ENCODE results near the gene CADM2.

Gene CADM2

GRCh38 chr3:85933326-85933725 lies 974.5 kb downstream of the CADM2 start:
- H3K4me1 ChIP-seq (ENCODE audit: control insufficient read depth, insufficient read depth, low read length), result no peaks in the 10 kb centered on the region
- H3K36me3 ChIP-seq (ENCODE audit: control insufficient read depth in 2 of 2, insufficient read depth in 1 of 2, low read length in 2 of 2), result no peaks in the 10 kb centered on the region
- ChIA-PET CTCF (no interaction called here), POLR2A (no interaction called here)
- TF ChIP-seq KLF1 (tag by site-specific recombination; IDR thresholded peaks at IDR 0.05), result no peak
- TF ChIP-seq ZNF16 (tag by site-specific recombination; IDR thresholded peaks at IDR 0.05; ENCODE audit: low read depth), result no peak
- TF ChIP-seq ZNF266 (tag by site-specific recombination; IDR thresholded peaks at IDR 0.05; ENCODE audit: low read depth), result no peak
- TF ChIP-seq ZNF214 (tag by site-specific recombination; IDR thresholded peaks at IDR 0.05; ENCODE audit: borderline replicate concordance), result no peak
- TF ChIP-seq ZNF335 (tag by site-specific recombination; conservative IDR thresholded peaks at IDR 0.05), result no peak
- no peak for TF ChIP-seq TCF7L2 (IDR thresholded peaks at IDR 0.05; ENCODE audit: borderline replicate concordance, low read depth, low read length)
- no peak for TF ChIP-seq KLF9 (tag by site-specific recombination; IDR thresholded peaks at IDR 0.05; ENCODE audit: low read depth)
- no peak for TF ChIP-seq ZNF660 (tag by site-specific recombination; IDR thresholded peaks at IDR 0.05)
- TF ChIP-seq ZNF202 (tag by site-specific recombination; IDR thresholded peaks at IDR 0.05; ENCODE audit: borderline replicate concordance), result no peak
- TF ChIP-seq, protein P1, sequence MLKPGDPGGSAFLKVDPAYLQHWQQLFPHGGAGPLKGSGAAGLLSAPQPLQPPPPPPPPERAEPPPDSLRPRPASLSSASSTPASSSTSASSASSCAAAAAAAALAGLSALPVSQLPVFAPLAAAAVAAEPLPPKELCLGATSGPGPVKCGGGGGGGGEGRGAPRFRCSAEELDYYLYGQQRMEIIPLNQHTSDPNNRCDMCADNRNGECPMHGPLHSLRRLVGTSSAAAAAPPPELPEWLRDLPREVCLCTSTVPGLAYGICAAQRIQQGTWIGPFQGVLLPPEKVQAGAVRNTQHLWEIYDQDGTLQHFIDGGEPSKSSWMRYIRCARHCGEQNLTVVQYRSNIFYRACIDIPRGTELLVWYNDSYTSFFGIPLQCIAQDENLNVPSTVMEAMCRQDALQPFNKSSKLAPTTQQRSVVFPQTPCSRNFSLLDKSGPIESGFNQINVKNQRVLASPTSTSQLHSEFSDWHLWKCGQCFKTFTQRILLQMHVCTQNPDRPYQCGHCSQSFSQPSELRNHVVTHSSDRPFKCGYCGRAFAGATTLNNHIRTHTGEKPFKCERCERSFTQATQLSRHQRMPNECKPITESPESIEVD (tag by site-specific recombination; IDR thresholded peaks at IDR 0.05), result no peak
- TF ChIP-seq, protein P2, sequence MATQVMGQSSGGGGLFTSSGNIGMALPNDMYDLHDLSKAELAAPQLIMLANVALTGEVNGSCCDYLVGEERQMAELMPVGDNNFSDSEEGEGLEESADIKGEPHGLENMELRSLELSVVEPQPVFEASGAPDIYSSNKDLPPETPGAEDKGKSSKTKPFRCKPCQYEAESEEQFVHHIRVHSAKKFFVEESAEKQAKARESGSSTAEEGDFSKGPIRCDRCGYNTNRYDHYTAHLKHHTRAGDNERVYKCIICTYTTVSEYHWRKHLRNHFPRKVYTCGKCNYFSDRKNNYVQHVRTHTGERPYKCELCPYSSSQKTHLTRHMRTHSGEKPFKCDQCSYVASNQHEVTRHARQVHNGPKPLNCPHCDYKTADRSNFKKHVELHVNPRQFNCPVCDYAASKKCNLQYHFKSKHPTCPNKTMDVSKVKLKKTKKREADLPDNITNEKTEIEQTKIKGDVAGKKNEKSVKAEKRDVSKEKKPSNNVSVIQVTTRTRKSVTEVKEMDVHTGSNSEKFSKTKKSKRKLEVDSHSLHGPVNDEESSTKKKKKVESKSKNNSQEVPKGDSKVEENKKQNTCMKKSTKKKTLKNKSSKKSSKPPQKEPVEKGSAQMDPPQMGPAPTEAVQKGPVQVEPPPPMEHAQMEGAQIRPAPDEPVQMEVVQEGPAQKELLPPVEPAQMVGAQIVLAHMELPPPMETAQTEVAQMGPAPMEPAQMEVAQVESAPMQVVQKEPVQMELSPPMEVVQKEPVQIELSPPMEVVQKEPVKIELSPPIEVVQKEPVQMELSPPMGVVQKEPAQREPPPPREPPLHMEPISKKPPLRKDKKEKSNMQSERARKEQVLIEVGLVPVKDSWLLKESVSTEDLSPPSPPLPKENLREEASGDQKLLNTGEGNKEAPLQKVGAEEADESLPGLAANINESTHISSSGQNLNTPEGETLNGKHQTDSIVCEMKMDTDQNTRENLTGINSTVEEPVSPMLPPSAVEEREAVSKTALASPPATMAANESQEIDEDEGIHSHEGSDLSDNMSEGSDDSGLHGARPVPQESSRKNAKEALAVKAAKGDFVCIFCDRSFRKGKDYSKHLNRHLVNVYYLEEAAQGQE (tag by site-specific recombination; IDR thresholded peaks at IDR 0.05), result no peak
- TF ChIP-seq ZNF24 (tag by site-specific recombination; IDR thresholded peaks at IDR 0.05), result no peak
- H3K4me3 ChIP-seq (ENCODE audit: low read depth, low read length), result no peak overlapping the region
- H3K9me3 ChIP-seq (ENCODE audit: control insufficient read depth, insufficient read depth, low read depth, low read length), result no peaks in the 10 kb centered on the region
- no peak overlapping the region for H3K27ac ChIP-seq (ENCODE audit: extremely low read depth, low read depth, low read length)

GRCh38 chr3:85935171-85935570 lies 976.4 kb downstream of the CADM2 start:
- no peaks in the 10 kb centered on the region for H3K9me3 ChIP-seq (ENCODE audit: control insufficient read depth, insufficient read depth, low read depth, low read length)
- H3K36me3 ChIP-seq (ENCODE audit: control insufficient read depth in 2 of 2, insufficient read depth in 1 of 2, low read length in 2 of 2), result no peaks in the 10 kb centered on the region
- CTCF ChIA-PET, result no interaction called here
- no peak for TF ChIP-seq ZEB2 (tag by site-specific recombination; IDR thresholded peaks at IDR 0.05)
- H3K4me1 ChIP-seq (ENCODE audit: control insufficient read depth, insufficient read depth, low read length), result no peaks in the 10 kb centered on the region
- POLR2A ChIA-PET, result no interaction called here
- no peak overlapping the region for H3K27ac ChIP-seq (ENCODE audit: extremely low read depth, low read depth, low read length)
- H3K4me3 ChIP-seq (ENCODE audit: low read depth, low read length), result no peak overlapping the region

DNA sequence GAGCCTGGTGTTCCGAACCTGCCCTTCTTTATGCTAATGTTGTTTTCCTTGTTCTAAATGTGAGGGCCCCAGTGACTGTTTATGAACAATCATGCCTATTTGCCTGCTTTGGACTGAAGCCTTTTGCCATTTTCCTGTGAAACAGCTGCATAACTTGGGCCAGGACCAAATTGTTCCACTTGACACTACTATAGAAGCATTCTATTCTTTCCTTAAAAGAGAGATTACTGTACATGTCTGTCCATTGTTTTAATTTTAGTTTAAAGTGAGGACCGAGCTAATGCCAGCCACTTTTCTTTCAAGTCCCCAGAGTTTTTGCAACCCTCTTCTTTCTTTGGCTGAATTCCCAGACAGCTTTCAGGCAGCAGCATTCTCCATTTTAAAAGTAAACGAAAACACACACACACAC lies 980.3 kb downstream of the CADM2 start:
- Histone ChIP-seq H3K27ac (ENCODE audit: extremely low read depth, low read depth, low read length) (no peak overlapping the region), H3K4me1 (ENCODE audit: control insufficient read depth, insufficient read depth, low read length) (no peaks in the 10 kb centered on the region), H3K4me3 (ENCODE audit: low read depth, low read length) (no peak overlapping the region), H3K9me3 (ENCODE audit: control insufficient read depth, insufficient read depth, low read depth, low read length) (no peaks in the 10 kb centered on the region), H3K36me3 (ENCODE audit: control insufficient read depth in 2 of 2, insufficient read depth in 1 of 2, low read length in 2 of 2) (no peaks in the 10 kb centered on the region)
- ChIA-PET POLR2A (no interaction called here), CTCF (interaction anchor here (2.0 kb wide), 1 partner anchor 118 kb away, joined by 4 read pairs; no protein-coding TSS in a partner anchor)
- TF ChIP-seq ZSCAN18 (tag by site-specific recombination; IDR thresholded peaks at IDR 0.05) (no peak), ZNF571 (tag by site-specific recombination; IDR thresholded peaks at IDR 0.05) (no peak), ZFP41 (tag by site-specific recombination; IDR thresholded peaks at IDR 0.05; ENCODE audit: borderline replicate concordance) (no peak), ZNF621 (tag by site-specific recombination; IDR thresholded peaks at IDR 0.05) (no peak), ZNF202 (tag by site-specific recombination; IDR thresholded peaks at IDR 0.05; ENCODE audit: borderline replicate concordance) (no peak), ZNF473 (tag by site-specific recombination; IDR thresholded peaks at IDR 0.05) (no peak), ZNF423 (tag by site-specific recombination; IDR thresholded peaks at IDR 0.05) (no peak), BCL6B (tag by site-specific recombination; IDR thresholded peaks at IDR 0.05) (no peak), GFI1B (tag by site-specific recombination; IDR thresholded peaks at IDR 0.05) (no peak), ZNF585B (tag by site-specific recombination; IDR thresholded peaks at IDR 0.05) (no peak), ZSCAN23 (tag by site-specific recombination; IDR thresholded peaks at IDR 0.05) (no peak), ZNF747 (tag by site-specific recombination; IDR thresholded peaks at IDR 0.05) (no peak), HOXA7 (CRISPR knock-in tag; IDR thresholded peaks at IDR 0.05; ENCODE audit: borderline replicate concordance) (no peak), ZNF324 (tag by site-specific recombination; IDR thresholded peaks at IDR 0.05) (no peak), GLIS1 (tag by site-specific recombination; IDR thresholded peaks at IDR 0.05) (no peak)
